Stimulated activated CD4-positive, alpha-beta T cell treated with anti-CD3 and anti-CD28 coated beads, Interleukin-4, amount 100 ng/mL, for 48 hours (primary cell): Measurements from ENCODE around the gene CD300LF.
A peak's percentile ranks its signal among the peaks of the same experiment; 100 is the strongest.

Experiments used
- DNase-seq, 2 donors: peaks; one replicate each; pipeline ENCODE4 v3.0.0-alpha.2; 2020; ENCODE audit warnings: low read depth in 2 of 2

The CD300LF gene

DNA sequence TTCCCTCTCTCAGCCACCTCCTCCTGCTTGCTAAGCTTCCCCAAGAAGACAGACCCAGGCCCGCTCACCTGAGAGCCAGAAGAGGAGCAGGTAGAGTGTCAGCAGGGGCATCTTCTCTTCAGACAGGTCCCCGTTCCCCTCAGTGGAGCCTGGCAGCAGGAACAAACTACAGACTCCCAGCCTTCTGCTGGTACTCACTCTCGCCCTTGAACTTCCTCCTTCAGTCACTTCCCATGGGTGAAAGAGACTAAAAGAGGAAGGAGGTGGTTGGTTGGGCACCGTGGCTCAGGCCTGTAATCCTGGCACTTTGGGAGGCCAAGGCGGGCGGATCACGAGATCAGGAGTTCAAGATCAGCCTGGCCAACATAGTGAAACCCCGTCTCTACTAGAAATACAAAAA lies at the start of gene CD300LF:
Gene CD300LF, minus strand, starts transcription at position 168 of the 400 bp plus-strand sequence. Its CDS starts 57 bp downstream, at position 111.
- DNase-seq = no peak

DNA sequence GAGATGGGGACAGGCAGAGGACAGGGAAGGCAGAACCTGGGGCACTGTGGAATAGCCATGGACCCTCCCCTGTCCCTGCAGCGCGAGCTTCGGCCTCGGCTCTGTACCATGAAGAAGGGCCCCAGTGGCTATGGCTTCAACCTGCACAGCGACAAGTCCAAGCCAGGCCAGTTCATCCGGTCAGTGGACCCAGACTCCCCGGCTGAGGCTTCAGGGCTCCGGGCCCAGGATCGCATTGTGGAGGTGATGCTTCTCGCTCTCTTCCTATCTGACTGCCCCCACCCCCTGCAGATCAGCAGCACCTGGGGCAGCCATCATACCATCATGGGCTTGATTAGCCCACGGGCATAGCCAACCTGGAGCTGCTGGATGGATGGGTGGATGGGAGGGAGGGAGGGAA lies 49.2 kb upstream of the CD300LF start:
- DNase-seq = no peak

DNA sequence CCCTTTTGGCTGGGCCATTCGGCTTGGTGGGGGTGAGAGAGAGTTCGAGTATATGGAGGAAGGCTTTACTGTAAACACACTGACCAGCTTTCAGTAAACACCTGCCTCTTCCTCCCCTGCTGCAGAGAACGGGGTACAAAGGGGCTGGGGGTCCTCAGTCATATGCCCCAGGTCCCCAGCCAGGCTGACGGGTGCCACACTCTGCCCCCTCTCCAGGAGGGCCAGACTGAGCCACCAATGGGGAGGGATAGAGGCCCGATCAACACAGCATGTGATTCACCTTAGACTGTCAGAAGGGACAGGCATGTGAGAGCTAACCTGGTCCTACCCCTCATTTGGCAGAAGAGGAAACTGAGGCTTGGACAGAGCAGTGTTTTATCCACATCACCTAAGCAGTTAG lies 48.7 kb upstream of the CD300LF start:
- no peak for DNase-seq

DNA sequence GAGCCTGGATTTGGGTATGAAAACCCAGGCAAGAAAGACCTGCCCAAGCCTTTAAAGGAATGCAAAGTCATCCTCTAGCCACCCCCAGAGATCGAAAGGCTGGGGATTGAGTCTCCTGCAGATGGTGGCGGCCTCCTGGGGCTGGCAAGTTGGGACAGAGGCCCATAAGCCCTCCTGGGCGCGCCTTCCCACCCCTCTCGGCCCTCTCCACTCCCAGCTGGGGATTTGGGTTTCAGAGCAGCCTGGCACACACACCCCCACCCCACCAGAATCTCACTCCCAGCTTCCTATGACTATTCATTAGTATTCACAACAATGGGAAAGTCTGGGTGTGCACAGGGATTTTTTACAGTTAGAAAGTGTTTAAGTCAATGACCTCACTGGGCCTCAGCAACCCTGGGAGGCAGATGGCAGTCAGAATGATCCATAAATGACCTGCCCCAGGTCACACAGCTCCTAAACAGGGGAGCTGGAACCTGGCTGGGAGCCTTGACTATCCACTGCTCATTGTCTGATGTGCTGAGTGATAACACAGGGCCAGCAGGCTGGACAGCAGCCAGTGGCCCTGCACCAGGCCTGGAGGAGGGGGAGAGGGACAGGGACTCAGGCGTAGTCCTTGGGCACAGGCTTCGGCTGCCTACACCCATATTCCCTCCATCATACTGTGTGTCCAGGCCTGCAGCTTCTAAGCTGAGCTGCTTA lies 47.8 kb upstream of the CD300LF start:
- no peak for DNase-seq

DNA sequence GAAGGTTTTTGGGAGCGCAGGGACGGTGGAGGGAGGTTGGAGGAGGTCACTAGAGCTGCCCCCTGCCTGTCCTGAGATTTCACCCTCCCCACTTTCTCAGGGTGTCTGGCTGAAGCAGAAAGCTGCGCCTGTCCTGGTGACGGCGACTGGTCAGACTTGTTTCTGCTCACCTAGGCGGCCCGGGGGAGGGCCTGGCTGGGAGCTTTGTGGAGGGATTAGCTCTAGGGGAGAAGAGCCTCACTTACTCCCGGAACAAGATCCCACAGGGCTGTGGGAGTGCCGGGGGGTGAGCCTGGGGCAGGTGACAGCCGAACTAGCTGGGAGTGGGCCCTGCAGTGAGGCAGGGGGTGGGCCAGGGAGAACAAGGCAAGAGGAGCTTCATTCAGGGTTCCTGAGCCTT lies 47.2 kb upstream of the CD300LF start:
- DNase-seq = no peak

DNA sequence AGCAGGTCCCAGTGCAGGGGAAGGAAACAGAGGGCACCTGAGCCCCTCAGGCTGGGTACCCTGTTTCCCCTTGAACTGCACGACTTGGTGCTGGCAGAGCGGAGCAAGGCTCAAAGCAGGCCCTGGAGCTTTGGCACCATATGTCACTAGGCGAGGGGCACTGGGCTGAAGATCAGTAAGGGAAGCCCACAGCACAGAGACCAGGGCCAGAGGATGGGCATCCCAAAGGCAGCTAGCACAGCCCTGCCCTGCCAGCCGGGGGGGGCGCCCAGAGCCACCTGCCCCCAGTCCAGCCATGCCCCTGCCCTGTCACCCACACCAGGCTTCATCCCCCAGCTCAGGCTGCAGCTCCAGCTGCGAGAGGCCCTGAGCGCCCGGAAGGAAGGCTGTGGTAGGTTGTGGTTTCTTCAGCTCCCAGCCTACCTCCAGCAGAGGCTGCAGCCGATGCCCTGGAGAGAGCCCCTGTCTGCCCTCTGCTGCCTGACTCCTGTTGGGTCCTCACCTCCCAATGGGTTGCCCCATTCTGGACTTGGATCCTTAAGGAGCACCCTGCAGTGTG lies 46.6 kb upstream of the CD300LF start:
- DNase-seq = no peak

DNA sequence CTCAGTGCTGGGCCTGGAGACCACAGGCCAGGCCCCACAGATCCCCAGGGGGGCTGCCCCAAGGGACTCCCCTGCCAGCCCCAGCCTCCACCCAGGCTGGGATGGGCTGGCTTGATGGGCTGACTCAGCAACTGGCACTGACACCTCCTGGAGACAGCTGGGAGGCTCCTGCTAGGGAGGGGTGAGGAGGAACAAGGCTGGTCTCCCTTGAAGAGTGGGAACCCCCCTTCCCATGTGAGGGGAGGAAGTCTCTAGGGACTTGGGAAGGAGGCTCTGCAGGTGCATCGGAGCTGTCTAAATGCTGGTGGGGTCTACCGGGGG lies 46.1 kb upstream of the CD300LF start:
- DNase-seq = no peak

DNA sequence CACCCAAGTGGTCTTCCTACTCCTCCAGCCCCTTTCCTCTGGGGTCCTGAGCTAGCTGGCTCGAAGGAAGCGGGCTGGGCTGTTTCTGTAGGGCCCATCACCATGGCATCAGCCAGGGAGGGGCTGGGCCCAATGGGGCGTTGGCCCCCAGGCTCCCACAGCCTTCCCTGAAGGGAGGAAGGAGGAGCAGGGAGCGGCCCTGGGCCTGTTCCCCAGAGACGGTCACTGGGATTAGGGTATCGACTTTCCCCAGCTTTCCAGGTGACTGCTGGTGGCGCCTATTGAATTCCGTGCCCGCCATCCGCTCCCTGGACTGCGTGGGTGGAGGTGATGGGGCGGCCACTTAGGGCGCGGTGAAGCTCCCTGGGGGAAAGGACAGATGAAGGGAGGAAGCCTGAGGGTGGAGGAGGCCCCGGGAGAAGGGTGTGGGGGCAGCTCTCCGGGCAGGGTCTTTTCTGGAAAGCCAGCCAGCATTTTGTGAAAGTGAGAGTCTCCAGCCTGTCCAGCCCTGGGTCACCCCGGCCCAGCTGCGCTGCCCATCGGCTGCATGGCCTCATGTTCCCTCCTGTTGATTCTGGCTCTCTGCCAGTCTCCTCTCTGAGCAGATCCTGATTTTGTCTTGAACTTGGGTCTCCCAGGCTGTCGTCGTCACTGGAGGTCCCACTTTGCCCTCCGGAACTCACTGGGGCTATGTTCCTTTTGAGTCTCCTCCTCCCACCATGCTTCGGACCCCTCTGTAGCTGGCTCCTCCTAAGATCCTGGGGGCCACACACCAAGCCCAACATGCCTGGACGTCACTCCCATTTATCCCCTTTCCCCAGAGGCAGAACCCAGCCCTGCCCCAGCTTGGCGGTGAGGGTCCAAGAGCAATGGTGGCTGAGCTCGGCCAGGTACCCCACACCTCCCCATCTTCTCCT lies 45.5 kb upstream of the CD300LF start:
- DNase-seq = no peak

DNA sequence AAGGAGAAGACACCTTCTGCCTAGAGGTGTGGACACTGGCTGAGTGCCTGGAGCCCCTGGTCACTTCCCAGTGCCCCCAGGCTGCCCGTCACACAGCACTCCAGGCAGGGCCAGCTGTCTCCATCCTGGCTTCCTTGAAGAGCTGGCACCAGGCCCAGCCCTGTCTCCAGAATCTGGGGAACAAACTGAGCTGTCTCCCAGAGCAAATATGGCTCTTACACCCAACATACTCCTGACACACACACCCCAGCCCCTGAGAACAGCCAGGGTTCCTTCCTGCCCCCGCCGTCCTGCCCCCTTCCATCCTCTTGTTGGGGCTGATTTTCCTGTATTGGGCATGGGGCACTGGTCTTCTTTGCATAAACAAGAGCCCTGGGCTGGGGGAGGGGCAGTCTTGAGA lies 44.8 kb upstream of the CD300LF start:
- no peak for DNase-seq

DNA sequence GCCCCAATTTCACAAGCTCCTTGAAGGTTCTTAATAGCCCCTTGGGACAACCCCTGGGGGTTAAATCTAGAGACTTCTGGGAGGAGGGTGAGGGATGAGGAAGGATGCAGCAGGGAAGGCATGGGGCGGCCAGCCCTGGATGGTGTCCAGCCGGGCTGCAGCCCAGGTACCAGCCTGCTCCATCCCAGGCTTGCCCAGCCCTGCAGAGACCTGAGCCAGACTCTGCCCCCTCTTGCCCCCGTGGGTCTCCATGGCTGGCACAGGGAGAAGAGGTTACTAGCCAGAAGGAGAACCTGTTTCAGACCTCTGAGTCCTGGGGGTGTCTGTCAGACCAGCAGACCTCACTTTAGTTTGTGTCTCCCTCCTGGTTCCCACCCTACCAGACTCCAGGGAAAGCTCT lies 44.2 kb upstream of the CD300LF start:
- no peak for DNase-seq

DNA sequence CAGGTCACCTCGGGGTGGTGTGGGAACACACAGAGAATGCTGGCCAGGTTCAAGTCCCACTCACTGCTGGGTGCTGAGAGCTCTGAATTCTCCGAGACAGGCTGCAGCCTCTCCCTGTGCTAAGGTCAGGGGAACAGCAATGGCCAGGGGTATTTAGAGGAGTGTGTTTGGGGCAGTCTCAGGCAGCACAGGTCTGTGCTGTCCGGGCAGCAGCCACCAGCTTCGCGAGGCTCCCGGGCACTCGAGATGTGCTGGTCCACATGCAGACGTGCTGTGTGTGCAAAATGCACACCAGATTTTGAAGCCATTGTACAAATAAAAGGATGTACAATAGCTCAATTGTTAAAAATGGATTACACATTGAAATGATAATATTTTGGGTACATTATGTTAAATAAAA lies 42.8 kb upstream of the CD300LF start:
- DNase-seq = no peak

DNA sequence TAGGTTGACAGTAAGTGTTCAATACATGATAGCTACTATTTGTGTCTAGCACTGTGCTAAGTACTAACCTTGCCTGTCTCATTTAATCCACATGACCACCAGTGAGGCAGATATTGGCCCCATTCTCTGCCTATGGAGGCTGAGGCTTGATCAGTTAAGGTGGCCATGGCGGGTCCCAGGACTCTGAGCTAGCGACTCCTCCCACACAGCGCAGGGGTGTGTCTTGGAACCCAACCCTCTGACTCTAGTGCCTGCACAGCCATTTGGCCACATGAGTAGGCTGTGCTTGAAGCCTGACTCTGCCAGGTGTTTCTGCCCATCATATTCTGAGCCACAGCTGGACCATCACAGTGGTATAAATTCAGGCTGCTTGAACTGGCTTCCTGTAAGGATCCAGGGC lies 42.1 kb upstream of the CD300LF start:
- DNase-seq = no peak

DNA sequence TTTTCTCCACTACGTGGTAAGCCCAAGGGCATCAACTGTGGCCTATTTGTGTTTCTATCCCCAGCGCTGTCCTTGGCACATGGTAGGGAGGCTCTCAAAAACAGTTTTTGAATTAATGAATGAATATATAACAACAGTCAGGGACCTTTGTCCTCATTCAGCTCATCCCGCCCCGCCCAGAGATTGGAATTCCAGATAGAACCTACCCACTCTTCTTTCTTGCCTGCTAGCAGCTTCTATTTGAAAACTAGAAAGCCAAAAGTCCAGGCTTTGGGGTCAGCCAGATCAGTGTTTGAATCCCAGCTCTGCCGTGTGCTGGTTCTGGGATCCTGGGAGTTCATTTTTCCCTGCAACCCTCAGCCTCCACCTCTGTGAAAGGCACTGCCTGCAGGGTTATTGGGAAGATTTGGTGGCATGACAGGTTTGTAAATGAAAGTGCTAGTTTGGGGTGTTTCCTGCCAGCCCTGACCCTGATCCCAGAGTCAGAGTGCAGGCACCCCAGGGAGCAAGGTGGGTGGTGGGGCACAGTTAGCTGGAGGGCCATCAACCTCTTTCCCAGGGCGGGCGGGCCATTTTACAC lies 40.2 kb upstream of the CD300LF start:
- DNase-seq = no peak

DNA sequence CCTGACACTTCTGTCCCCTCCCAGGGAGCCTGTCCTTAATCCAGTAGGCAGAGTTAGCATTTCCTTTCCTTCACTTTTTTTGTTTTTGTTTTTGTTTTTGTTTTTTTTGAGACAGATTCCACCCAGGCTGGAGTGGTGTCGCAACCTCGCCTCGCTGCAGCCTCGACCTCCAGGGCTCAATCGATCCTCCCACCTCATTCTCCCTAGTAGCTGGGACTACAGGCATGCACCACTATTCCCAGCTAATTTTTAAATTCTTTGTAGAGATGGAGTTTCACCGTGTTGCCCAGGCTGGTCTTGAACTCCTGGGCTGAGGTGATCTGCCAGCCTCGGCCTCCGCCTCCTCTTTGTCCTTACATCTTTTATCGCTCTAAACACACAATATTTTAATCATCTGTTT lies 39.7 kb upstream of the CD300LF start:
- DNase-seq = no peak

DNA sequence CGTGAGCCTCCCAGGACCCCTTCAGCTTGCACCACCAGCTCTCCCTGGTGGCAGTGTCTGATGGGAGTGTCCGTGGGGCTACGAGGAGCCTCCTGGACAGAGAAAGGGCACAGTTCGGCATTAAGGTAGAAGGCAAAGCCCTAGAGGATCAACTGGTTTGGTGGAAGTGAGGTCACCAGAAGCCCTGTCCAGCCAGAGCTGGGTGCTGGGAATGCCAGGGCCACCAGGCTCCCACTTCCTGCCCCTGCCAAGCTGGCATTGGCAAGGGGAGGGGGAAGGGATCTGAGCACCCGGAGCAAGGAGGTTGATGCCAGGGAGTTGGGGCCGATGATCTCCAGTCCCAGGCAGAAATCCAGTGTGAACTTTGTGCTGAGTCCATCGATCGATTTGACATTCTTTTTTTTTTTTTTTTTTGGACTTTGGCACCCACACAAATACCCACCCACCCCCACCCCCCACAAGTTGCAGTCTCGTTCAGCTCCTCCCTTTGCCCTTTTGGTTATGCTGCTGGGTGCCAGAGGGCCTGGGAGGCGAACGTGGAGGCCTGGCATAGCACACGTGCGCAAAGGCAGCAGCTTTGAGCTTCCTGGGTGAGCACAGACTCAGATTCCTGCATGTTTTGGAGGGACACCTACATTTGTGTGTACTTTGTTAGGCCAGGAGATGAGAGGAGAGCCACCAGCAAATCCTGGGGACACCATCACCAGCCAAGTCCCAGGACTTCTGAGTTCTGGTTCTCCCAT lies 37.8 kb upstream of the CD300LF start:
- DNase-seq = no peak

DNA sequence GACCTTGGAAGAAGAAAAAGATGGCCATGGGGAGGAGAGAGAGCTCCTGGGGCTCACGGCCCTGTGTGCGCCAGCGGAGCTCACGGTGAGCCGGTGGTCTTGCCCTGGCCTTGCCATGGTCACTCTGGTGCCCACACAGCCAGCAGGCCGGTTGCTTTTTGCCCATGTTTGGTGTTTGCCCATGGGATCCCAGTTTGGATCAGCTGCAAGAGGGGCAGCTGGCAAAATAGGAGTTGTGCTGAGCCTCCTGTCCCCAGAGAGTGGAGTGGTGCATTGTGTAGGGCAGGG lies 37.3 kb upstream of the CD300LF start:
- DNase-seq = no peak

DNA sequence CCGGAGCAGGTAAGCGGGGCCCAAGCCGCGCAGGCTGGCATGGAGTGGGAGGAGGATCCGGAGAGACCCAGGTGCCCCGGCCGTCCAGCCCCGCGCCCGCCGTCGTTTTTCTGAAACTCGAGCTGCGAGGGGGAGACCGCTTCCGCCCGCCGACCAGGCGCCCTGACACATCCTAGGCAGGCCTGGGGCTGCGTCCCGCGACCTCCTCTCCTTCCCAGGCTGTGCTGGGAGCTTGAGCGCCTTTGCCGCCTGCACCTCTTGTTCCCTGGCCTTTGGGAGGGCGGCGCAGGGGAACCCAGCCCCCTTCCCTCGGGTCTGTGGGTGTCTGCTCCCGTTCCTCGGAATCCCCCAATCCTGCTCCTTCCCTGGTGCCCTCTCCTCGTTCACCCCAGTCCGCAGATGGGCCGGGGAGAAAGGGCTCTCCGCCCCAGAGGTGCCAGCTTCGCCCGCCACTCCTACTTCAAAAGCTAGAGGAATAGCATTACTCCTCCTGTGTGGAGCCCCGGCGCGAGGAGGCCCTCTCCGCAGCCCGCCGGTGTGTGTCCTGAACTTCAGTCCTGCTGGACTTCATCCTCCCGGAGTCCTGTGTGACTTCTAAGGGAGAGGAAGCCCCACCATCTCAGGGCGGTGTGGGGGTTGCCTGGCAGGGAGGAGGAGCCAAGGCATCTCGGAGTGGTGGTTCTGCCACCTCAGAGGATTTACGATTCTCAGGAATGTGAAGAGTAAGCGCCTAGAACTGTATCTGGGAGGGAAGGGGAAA lies 36.7 kb upstream of the CD300LF start:
- no peak for DNase-seq

DNA sequence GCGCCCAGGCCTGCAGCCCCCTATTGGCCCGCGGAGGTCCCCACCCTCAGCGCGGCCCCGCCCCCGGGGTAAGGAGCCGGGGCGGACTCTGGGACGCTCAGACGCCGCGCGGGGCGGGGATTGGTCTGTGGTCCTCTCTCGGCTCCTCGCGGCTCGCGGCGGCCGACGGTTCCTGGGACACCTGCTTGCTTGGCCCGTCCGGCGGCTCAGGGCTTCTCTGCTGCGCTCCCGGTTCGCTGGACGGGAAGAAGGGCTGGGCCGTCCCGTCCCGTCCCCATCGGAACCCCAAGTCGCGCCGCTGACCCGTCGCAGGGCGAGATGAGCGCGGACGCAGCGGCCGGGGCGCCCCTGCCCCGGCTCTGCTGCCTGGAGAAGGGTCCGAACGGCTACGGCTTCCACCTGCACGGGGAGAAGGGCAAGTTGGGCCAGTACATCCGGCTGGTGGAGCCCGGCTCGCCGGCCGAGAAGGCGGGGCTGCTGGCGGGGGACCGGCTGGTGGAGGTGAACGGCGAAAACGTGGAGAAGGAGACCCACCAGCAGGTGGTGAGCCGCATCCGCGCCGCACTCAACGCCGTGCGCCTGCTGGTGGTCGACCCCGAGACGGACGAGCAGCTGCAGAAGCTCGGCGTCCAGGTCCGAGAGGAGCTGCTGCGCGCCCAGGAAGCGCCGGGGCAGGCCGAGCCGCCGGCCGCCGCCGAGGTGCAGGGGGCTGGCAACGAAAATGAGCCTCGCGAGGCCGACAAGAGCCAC lies 36.0 kb upstream of the CD300LF start, which contains the start of gene NHERF1:
Gene NHERF1, plus strand, starts transcription at position 100 of the 750 bp plus-strand sequence. Its CDS starts 219 bp downstream, at position 319.
- peak; percentile 90 to 93 for DNase-seq

DNA sequence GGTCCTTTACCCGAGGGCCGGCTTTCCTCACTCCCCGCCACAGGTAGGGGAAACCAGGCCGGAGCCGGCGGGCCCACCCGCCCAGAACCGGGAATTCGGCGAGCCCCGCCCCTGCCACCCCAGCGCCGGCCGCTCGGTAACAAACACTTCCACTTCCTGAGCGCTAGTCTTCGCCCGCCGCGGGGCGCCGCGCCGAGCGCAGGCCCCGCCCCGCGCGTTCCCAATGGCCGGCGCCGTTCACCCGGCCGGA lies 35.5 kb upstream of the CD300LF start:
- DNase-seq = no peak

DNA sequence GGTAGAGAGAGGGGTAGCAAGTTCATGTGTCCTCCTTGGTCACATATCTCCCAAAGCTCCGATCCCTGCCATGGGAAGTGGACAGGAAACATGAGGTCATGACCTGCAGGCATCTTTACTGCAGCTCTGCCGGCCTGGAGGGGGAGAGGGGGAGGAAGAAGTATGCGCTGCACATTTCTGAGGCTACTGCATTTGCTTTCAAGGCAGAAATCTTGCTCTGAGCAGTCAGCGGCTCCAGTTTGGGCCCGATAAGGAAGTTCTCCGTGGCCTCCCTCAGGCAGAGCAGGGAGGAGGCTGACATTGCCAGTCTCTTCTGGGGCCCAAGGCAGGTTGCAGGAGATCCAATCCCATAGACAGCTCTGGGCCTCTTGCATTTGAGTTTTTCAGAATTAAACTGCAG lies 34.2 kb upstream of the CD300LF start:
- DNase-seq = no peak

DNA sequence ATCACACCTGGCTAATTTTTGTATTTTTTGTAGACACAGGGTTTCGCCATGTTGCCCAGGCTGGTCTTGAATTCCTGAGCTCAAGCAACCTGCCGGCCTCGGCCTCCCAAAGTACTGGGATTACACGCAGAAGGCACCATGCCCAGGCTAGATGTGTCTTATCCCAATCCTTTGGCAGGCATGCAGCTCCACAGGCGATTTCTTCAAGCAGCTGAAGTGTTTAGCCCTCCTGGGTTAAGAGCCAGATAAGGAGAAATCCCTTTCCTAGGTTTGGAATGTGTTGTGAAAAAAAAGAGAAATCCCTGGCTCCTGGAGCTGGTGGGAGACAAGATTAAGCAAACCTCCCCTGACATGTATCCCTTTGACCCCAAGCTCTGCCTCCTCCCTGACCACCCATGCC lies 33.7 kb upstream of the CD300LF start:
- DNase-seq = no peak
